Measurements from ENCODE around the gene TYMS.

The TYMS gene

DNA sequence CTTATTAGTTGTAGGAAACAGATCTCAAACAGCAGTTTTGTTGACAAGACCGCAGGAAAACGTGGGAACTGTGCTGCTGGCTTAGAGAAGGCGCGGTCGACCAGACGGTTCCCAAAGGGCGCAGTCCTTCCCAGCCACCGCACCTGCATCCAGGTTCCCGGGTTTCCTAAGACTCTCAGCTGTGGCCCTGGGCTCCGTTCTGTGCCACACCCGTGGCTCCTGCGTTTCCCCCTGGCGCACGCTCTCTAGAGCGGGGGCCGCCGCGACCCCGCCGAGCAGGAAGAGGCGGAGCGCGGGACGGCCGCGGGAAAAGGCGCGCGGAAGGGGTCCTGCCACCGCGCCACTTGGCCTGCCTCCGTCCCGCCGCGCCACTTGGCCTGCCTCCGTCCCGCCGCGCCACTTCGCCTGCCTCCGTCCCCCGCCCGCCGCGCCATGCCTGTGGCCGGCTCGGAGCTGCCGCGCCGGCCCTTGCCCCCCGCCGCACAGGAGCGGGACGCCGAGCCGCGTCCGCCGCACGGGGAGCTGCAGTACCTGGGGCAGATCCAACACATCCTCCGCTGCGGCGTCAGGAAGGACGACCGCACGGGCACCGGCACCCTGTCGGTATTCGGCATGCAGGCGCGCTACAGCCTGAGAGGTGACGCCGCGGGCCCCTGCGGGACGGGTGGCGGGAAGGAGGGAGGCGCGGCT is at the start of gene TYMS:
Gene TYMS, plus strand, starts transcription at position 343 of the 690 bp plus-strand sequence. Its CDS starts 90 bp downstream, at position 433.
- DNase-seq: peak; percentile 12 to 13

GRCh38 chr18:607930-608329 is 49.5 kb upstream of the TYMS start:
- no peak for DNase-seq

GRCh38 chr18:610214-610928 is 47.1 kb upstream of the TYMS start:
- DNase-seq: no peak

GRCh38 chr18:612156-612555 is 45.3 kb upstream of the TYMS start:
- DNase-seq: no peak

DNA sequence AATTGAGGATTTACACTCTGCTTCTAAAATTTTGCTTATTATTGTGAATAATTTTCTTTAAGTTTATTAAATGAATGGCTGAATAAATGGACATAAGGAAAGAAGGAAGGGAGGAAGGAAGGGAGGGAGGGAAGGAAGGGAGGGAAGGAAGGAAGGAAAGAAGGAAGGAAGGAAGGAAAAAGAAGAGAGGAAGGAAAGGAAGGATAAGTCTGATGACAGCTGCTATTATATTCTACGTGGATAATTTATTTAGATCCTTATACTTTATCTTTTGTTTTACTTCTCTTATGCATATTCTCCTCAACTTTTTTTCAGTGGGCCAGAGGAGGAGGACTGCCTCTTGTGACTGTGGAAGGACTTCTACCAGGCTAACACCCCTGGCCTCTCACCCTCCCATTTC is 43.3 kb upstream of the TYMS start:
- no peak for DNase-seq

DNA sequence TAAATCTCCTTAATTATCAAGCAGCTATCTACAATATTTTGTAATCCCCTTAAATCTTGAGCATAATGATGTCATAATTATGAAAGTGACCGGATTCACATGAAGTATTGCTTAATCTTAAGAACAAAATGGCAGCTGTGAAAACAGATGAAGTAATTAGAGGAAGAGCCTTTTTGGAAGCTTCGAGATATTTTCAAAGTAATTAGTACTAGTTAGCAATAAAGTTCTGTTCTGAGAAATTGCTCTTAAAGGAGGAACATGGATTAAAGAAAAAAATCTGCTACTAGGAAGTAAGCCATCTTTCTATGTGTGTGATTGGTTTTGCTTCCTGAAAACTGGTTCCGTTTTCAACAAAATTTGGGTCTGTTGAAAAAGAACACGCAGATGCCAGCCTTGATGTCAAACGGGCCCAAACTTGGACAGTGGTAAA is 42.3 kb upstream of the TYMS start:
- DNase-seq: no peak

DNA sequence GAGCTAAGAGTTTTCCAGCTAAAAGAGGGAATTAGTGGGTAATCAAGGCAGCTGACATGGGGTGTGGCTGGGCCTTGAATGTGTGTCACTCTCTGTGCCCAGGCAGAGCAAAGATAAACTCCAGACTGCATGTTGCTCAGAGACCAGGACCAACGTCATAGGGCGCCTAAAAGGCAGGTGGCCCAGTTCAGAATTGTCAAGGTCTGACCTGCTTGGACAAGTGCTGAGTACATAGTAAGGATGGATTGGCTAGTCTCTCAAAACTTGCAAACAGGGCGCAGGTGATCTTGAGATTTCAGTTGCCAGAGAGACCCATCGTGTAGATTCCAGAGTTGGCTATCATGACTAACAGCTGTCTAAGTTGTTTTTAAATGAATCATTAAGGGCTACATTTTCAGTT is 41.7 kb upstream of the TYMS start:
- DNase-seq: no peak

GRCh38 chr18:616380-616995 is 41.0 kb upstream of the TYMS start:
- no peak for DNase-seq

GRCh38 chr18:617970-618504 is 39.4 kb upstream of the TYMS start:
- no peak for DNase-seq

DNA sequence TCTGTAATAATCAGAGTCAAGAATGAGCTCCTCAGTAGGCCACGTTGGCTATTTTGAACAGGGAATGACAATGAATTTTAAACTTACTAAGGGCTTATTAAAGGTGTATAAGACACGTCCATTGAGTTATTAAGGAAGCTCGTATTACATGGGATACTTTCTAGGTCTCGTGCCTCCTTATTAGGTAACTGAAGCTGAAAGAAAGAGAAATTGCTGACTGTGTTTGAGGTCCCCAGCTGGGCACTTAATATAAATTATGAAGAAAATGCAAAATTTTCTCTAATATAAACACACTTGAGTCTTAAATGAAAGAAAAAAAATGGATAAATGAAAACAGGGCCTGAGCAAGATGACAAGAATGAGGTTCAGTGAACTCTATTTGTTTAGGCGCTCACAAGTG is 38.8 kb upstream of the TYMS start:
- no peak for DNase-seq

GRCh38 chr18:621291-622043 is 36.0 kb upstream of the TYMS start:
- no peak for DNase-seq

- no peak for DNase-seq
Observed at GRCh38 chr18:622289-622688, 35.2 kb upstream of the TYMS start.

GRCh38 chr18:623761-624620 is 33.5 kb upstream of the TYMS start:
- DNase-seq: peak; percentile 66 to 75

- no peak for DNase-seq
Observed at GRCh38 chr18:627231-627630, 30.2 kb upstream of the TYMS start.

- peak in 1 of 2 donors; percentile 5 for DNase-seq
Observed at GRCh38 chr18:629269-630150, 27.9 kb upstream of the TYMS start.

GRCh38 chr18:631560-631959 is 25.9 kb upstream of the TYMS start:
- no peak for DNase-seq

DNA sequence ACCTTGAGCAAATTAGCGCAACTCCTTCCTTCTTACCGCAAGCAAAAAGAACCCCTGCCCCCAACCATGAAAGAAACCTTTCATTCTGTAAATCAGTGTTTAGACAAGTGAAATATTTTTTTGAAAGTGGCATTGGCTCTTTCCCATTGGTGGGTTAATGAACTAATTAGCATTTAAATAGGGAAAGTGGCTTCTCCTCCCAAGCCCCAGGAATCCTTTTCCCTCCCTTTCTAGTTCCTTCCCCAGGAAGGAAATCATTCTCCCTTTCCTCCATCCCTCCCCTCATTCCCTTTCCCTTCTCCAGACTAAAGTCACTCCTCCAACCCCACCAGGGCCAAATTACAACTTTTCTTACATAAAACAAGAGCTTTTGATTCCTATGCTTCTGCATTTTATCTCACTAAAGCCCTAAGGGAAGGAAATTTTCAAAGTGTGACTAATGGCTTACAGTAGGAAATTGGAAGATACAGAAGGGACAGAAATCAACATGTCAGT is 22.9 kb upstream of the TYMS start:
- DNase-seq: no peak

- DNase-seq: no peak
Observed at GRCh38 chr18:635171-635570, 22.3 kb upstream of the TYMS start.

DNA sequence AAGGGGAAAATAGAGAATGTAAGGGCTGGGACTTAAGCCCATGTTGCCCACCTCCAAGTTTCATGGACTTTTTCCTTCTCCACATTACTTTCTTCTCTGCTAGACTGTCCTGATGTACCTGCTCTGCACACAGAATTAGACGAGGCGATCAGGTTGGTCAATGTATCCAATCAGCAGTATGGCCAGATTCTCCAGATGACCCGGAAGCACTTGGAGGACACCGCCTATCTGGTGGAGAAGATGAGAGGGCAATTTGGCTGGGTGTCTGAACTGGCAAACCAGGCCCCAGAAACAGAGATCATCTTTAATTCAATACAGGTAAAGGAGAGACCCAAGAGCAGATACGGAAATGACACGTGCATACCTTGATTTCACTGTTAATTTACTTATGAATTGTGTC is 16.2 kb upstream of the TYMS start:
- no peak for DNase-seq

GRCh38 chr18:644395-645004 is 13.0 kb upstream of the TYMS start:
- no peak for DNase-seq

Measured in activated CD4-positive, alpha-beta T cell treated with anti-CD3 and anti-CD28 coated beads for 4 hours (primary cell).